ENCODE measurements around the gene SMAD6. TPM values are rescaled to one million over a fixed set of nuclear protein-coding genes. Genes with fewer than 3 reads are reported as not detected.

The SMAD6 gene
- total RNA-seq, 1 donor from 2014 or later: 50.5 TPM

DNA sequence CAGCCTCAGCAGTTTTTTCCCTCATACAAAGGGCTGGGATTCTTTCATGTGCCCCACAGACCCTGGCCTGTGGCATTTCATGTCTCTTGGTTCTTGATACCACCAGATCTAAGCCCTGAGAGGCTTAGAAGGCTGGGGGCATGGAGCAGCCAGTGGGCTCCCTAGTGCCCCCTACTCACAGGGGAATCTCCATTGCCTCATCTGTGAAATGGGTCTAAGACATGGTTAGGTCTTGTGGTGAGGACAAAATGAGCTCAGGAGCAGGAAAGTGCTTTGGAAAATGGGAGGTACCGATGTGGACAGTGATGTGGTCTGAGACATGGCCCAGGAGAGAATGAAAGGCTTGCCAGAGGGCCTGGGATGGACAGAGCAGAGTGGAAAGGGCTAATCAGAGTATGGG is 94.3 kb downstream of the SMAD6 start:
- DNase-seq (ENCODE audit: low spot score): no peak

DNA sequence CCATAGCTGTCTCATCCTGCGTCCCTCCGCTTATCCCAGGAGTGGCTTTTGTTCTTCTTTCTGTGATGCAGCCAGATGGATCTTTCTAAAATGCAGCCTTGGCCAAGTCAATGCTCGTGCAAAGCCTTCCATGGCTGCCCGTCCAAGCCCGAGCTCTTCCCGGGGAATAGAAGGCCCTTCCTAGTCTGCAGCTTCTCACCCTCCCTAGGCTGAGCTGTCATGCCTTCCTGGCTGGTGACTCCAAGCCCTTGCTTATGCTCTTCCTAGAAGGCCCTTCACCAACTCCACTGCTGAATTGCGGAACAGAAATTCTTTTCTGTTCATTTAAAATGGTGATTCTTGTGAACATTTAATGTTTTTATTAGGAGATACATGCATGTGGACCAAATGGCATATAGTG is 95.9 kb downstream of the SMAD6 start:
- no peak for DNase-seq (ENCODE audit: low spot score)

DNA sequence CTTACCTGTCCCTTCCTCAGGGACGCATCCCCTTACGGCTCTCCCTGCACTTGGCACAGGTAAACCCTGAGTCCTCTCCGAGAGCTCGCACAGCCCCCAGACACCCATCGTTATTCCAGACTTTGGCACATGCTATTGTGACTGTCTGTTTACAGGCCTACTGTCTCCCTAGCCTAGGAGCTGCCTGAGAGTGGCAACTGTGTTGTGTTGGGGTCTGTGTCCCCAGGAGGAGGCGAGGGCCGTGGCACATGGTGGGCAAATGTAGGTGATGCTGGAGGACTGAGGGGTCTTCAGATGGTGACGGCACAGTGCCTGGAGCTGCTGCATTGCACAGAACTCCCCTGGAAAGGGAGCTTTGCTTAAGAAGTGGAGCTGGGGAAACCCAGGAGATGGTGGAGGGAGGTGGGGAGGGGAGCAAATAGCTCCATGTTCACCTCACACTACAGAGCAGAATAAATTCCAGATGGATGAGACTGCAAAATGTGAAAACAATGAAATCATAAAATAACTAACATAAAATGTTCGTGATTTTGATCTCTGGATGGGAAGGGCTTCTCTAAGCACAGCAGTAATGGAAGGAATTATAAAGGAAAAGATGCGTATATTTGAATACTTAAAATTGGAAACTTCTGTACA is 96.5 kb downstream of the SMAD6 start:
- no peak for DNase-seq (ENCODE audit: low spot score)

DNA sequence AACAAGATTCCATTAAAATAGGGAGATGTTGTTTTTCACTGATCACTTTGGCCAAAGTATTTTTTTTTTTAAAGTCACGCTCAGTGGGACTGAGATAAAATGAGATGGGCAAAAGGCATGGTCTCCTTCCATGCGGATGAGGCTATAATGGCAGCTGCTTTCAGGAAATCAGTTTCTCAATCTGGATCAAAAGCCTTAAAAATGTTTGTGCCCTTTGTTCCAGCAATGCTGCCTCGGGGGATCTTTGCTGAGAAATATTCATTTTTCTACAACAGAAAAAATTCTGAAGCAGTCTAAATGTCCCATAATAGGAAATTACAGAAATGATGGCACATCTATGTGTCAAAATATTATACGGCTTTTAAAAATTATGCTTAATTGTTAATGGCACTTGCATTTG is 97.2 kb downstream of the SMAD6 start:
- DNase-seq (ENCODE audit: low spot score): no peak

DNA sequence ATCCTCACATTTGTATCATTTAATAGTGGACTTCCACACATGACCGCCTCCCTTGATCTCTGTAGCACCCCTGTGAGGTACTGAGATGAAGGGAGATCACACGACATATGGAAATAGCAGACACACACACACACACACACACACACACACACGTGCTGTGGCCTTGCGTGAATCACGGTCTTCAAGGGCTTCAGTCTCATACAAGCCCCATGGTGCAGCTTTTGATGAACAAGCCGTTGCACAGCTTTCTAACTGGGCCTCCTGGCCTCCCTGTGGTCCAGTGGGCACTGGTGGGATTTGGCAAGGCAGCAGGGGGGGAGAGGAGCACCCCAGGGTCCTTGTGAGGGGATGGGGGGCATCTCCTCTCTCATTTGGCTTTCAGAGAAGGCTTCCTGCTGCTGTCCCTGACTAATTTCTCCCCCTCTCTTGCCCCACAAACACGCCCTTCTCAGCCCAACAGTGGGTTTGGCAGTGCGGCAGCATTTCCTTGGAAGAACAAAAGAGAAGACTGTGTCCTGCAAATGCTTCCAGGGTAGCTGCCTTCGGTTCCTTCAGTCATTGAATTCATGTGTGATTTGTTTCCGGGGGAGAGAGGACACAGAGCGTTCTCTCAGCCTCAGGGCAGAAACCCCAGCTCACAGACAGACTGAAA is 98.7 kb downstream of the SMAD6 start:
- DNase-seq (ENCODE audit: low spot score): no peak

DNA sequence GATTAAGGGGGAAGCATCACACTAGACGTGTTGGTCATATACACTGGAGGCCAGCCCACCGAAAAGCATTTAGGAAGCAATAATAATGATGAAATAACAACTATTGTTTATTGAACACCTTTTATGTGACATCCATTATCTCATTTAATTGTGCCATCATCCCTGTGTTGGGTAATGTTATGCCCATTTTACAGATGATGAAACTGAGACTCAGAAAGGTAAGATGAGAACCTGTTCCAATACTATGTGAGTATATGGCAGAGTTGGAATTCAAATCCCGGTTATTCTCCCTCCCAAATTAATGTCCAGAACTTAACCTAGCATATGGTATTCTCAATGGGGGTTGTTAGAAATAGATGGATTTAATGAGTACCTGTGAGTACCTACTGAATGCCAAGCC is 99.2 kb downstream of the SMAD6 start:
- no peak for DNase-seq (ENCODE audit: low spot score)

DNA sequence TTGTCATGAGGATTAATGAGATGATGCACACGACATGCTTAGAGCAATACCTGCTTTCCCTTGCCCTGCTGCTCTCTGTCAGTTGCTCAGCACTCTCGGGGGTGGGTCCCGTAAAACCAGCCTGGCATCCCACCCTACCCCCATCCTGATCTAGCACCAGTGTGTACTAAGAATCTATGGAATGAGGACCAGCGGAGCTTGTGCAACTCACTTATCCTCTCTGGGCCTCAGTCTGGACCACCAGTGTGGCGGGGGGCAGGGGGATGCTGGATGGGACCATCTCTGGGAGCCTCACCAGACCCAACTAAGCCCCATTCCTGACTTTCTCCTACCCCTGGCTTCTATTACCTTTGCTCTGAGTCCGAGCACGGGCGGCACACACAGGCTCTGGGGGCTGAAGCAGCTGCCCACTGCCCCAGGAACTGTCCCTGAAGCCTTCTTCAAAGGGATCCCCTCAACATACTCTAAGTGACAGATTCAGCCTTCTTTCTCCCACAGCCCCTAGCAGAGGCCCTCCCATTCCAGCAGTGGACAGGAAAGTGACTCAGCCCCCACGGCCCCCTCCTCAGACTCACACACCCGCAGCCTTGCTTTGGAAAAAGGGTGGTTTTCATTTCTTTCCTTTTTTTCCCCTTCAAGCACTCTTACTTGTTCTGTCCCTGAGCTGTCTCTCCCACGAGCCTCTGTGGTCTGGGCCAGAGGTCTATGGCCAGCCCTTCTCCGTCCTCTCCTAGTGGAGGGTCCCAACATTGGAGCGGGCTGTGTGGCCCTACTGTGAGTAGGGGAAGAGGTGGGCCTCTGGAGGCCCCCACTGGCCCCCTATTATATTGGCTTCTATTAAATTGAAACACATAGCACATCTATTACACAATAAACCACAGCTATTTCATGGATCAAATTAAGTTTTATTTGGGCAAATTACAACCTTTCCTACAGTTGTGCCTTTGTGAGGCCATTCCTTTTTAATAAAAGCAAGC is 100.3 kb downstream of the SMAD6 start:
- no peak for DNase-seq (ENCODE audit: low spot score)

DNA sequence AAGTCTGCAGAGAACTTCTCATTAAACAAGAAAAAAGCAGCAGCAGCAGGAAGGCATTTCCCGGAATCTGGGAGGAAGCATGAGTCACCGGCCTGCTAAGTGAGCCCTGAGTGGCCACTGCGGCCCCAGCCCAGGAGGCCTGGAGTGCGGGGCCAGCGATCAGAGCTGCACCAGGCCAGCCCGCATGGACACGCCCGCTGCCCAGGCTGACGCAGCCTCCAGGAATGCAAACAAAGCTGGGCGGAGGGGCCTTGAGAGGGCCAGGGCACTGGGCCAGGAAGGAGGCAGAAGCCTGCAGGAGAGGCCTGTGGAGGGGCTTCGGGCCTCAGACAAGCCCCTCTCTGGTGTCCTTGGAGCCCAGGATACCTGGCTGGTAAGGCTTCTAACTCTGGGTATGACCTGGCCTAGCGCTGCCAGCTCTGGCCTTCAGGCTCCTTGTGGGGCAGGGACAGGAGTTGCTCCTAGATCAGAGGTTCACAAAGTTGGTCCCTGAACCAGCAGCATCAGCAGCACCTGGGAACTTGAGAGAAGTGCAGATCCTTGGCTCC is 101.2 kb downstream of the SMAD6 start:
- DNase-seq (ENCODE audit: low spot score): peak; percentile 94

DNA sequence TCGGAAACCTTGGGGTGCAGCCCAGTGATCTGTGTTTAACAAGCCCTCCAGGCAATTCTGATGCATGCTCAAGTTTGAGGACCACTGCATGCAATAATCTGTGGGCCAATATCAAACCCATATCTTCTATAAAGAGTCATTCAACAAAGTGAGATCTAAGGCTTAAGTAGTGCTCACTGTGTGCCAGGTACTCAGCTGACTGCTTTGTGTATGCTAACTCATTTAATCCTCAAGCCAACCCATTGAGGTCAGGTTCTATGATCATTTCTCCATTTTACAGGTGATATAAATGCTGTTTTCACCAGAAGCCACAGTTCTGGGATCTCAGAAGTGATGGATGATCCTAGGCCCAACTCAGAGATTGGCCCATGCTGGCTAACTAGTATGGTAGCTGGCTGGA is 101.7 kb downstream of the SMAD6 start:
- no peak for DNase-seq (ENCODE audit: low spot score)

DNA sequence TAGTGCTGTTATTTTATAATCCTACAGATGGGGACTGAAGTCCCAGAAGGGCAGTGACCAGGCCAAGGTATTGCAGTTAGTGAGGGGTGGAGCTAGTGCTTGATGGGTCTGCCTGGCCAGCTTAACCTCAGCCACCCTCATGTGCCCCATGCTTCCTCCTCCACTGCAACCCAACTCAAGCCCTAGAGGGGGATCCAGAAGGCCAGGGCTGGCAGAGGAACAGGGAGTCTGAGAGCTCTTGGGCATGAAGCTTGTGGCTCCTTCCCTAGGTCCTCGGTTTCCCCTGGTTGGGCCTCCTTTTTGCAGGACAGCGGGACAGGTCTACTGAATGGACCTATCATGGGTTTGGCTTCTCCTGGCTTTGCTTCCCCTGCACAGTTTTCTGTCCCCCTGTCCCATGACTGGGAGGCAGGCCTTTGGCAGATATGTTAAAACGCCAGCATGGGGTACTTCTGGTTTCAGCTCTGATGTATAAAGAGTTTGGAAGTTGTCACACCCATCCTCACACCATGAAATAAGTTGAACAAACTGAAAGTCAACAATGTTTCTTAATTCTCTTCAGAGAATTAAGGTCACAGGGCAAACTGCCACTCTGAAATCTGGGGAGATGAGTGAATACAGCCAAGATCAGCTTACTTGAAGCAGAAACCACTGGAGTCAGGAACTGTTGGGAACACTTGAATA is 103.3 kb downstream of the SMAD6 start:
- DNase-seq (ENCODE audit: low spot score): no peak

DNA sequence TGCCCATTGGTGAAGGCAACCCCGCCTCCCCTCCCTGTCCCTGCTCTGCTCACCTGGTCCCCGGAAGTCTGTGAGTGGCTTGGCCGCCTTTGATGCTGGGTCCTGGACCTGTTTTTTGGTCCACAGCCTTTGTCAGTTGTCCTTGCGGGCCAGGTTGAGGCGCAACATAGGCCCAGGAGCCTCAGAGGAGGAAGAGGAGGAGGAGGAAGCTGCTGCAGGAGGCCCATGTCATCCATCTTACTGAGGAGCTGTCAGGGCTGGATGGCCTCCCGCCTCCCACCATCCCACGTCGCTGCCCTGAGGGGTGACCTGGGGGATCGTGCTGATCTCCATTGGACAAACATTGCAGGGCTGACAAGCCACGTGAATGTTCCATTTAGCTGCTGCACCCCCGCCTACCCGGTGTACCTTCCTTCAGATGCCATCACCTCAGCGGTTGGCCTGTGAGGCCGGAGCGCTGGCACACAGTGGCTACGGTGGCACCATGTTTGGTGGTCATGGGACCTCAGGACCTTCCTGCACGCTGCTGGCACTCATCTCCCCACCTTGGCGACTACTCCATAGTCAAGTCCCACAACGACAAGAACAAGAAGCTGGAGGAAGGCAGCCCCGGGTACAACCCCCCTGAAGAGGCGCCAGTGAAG is 106.3 kb downstream of the SMAD6 start:
- DNase-seq (ENCODE audit: low spot score): no peak

DNA sequence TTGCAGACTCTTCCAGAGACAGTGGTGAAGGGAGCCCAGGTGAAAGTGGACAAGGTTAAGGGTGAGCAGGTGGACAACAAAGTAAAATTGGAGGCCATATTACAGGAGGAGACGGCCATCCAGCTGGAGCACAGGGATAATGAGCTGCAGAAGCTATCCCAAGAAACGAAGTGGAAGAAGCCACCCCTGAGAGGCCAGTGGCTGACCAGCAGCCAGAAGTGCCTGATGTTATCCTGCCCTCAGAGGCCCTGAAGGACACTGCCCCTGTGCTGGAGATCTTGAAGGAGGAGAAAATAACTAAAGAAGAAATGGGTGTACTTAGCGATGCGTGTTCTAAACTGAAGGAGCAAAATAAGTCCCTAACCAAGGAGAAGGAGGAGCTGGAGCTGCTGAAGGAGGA is 107.6 kb downstream of the SMAD6 start:
- DNase-seq (ENCODE audit: low spot score): no peak

DNA sequence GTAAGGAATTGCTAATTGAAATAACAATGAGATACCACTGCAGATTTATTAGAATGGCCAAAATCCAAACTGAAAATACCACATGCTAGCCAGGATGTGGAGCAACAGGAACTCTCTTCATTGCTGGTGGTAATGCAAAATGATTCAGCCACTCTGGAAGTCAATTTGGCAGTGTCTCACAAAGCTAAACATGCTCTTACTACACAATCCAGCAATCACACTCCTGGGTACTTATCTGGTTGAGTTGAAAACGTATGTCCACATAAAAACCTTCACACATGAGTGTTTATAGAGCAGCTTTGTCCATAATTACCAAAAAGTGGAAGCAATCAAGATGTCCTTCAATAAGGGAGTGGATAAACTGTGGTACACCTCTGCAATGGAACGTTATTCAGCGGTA is 113.3 kb downstream of the SMAD6 start:
- DNase-seq (ENCODE audit: low spot score): no peak

DNA sequence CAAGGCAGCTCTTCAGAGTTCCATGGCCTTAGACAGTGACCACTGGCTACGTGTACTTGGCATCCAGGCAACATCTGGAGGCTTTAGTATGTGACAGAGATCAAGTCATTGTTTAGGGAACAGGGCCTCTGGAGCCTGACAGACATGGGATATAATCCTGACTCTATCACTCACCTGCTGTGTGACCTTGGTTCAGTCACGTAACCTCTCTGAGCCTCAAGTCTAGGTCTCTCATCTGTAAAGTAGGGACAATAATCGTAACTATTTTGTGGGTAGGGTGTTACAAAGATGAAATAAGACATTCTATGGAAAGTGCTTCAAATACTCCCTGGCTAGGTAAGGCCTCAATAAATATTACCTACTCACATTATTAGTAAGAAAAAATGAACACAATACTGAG is 114.2 kb downstream of the SMAD6 start:
- DNase-seq (ENCODE audit: low spot score): no peak

DNA sequence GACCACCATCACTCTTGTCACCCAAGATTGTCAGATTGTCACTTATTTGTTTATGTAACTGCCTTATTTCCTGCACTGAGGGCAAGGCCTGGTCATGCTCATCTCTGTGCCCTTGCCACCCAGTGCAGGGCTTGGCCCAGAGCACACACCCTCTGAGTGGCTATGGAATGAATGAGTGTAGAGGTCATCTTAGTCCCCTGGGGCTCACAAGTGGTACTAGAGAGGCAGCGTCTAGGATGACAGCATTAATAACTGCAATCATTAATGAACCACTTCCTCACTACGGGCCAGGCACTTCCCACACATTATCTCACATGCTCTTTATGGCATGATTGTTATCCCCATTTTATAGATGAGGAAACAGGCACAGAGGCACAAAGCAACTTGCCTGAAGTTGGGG is 117.0 kb downstream of the SMAD6 start:
- DNase-seq (ENCODE audit: low spot score): no peak

DNA sequence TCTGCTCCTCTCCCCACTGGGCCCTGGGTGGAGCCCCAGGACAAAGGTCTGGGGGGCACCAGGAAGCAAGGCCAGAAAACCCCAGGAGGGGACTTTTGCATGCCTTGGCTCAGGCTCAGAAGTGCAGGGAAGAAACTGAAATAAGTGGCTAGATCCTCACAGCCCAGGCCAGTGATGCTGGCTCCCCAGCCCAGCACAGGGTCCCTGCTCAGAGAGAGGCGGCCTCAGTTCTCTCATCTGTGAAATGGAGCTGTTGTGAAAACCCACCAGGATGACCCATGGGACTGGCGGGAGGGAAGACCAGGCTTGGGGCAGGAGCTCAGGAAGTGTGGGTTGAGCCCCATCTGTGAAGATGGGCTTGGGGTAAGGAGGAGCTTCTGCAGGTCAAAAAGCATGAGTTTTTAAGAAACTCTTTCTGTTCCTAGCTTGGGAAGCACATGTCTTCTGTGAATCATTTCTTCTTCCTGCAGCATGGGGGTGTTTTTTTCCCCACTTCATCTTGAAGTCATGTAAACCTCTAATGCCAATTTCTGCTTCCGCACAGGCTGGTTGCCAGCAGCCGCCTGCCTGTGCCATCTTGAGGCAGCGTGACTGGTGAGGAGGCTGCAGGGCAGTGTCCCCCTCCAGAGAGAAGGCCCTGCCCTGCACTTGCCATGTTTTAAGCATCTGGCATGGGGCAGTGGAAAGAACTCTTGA is 118.6 kb downstream of the SMAD6 start:
- no peak for DNase-seq (ENCODE audit: low spot score)

DNA sequence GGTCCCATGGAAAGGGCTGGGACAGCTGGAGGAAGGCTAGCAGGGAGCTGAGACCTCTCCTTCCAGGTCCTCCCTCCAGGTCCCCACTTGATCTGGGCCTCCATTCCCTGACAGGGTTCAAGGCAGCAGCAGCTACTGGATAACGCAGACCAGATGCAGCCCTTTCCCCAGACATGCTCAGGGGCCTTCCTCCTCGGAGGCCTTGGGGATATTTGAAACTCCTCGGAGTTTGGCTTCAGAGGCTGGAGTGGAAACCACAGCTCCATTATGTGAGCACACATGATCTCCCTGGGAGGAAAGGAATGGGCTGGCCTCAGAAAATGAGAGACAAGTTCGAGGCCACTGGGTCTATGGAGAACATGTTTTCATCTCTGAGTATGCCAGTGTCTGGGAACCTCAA is 119.3 kb downstream of the SMAD6 start:
- no peak for DNase-seq (ENCODE audit: low spot score)

DNA sequence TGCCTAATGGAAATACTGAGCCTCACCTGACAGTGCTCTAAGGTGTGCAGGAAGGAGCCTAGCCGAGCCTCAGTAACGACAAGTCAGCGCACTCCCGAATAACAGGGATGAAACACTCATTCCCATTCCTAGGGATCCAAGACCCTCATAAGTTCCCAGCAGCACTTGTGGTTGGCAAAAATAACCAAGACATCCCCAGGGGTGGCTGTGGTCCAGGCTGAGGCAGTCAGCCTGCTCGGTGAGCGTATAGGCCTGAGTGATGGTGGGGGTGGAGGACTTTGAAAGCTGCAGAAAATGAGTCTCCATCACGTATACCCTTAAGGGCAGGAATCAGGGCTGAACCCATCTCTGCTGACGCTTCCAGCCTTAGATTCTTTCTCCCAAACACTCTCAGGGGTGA is 120.1 kb downstream of the SMAD6 start:
- DNase-seq (ENCODE audit: low spot score): no peak

DNA sequence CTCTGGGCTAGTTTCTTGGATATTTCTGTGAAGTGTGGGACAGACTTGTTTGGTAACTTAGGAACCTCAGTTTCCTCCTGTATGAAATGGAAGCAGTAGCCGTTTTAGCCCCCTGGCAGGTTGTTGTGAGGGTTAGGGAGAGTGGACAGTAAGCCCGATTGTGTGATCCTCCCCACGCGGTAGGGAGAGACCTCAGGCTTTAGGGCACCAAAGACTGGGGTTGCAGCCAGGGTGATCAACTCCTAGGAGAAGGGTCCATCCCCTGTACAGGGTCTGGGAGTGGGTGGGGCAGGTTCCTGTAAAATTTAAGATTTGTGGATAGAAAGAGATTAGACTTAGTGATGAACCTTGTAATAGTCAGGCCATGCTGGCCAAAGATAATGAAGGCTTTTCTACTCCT is 120.5 kb downstream of the SMAD6 start:
- DNase-seq (ENCODE audit: low spot score): no peak

DNA sequence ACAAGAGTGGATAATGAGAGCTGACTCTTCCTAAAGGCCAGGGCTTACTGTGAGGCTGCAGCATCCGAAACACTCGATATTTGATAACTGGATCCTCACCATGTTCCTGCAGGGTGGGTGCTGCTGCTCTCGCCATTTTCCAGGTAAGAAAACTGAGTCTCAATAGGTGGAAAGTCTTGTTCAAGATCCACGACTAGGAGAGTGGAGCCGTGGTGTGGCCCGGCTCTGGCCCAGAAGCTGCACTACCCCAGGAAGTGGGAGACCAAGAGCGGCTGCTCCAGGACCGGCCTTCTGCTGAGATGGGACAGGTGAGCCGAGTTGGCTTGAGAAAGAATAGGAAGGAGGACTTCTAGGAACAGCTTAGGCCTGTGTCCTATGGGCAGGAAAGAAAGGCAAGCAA is 121.6 kb downstream of the SMAD6 start:
- no peak for DNase-seq (ENCODE audit: low spot score)

DNA sequence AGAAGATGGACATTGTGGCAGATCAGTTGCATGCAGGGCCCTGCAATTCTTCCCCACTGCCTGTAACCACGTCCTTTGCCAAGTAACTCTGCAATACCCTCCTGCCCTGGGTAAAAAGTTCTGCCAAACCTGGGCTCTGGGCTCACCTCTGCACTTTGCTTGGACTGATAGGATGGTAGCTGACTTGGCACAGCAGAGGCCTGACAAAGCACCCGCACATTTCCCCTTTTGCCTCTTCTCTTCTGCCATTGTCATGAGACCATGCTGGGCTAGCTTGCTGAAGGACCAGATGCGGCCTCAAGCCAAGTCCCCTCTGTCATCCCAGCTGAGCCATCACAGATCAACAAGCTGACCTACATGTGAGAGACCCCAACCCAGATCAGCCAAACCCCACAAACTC is 122.4 kb downstream of the SMAD6 start:
- no peak for DNase-seq (ENCODE audit: low spot score)

Data from mucosa of gallbladder (tissue), 1 donor.